ENCODE data around the gene SHC3. TPM values are rescaled to one million over a fixed set of nuclear protein-coding genes. Genes with fewer than 3 reads are reported as not detected.

Gene SHC3
- total and polyA plus RNA-seq, 2 donors (not counting 3 experiments of a cell fraction or from before 2014, with no cell fraction given) = 1.0 to 2.0 TPM

DNA sequence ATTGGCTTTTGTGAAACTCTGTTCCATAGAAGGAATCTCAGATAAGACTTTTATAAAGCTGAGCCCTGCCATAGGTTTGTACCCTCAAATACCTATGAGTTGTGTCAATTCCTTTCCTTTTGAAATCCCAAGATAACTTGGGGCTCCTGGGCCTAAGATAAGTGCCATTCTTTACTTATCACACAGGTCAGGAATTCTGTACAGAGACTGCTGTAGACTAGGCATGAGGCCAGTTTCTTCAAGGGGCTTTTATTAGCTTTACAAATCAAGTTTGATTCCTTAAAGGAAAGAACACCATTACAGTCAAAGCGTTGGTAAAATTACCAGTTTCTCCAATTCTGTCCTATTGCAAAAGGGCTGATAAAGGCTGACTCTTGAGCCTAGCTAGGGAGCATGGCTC is 39.2 kb downstream of the SHC3 start:
- Histone ChIP-seq H3K9me1 (replicated peaks; ENCODE audit: control insufficient read depth, extremely low read depth, insufficient read depth, low read length) (no peaks in the 10 kb centered on the region), H3K27me3 (ENCODE audit: control insufficient read depth in 2 of 2, insufficient read depth in 2 of 2, low read length in 2 of 2) (no peaks in the 10 kb centered on the region), H3K79me2 (ENCODE audit: control insufficient read depth, insufficient read depth, low read length) (no peaks in the 10 kb centered on the region), H2AFZ (ENCODE audit: low read depth, low read length) (no peak overlapping the region), H3K4me3 (replicated peaks in 1 of 3; ENCODE audit: insufficient read depth in 1 of 3, low read depth in 1 of 3, low read length in 3 of 3) (no peak overlapping the region), H3K4me2 (ENCODE audit: insufficient read depth, low read length) (no peak overlapping the region), H3K27ac (ENCODE audit: insufficient read depth, low read depth, low read length) (peak overlapping the region; percentile 78), H3K9me3 (replicated peaks; ENCODE audit: control insufficient read depth, insufficient read depth, low read length) (no peaks in the 10 kb centered on the region), H3K4me1 (ENCODE audit: control insufficient read depth, extremely low read depth, insufficient read depth, low read length) (peaks cover 21% of the 10 kb centered on the region), H3K9ac (replicated peaks; ENCODE audit: extremely low read depth, insufficient read depth, low read length) (no peak overlapping the region), H3K36me3 (ENCODE audit: control insufficient read depth in 2 of 2, extremely low read depth in 1 of 2, insufficient read depth in 2 of 2, low read length in 2 of 2) (no peaks in the 10 kb centered on the region), H4K20me1 (replicated peaks; ENCODE audit: control insufficient read depth, extremely low read depth, insufficient read depth, low read length) (no peaks in the 10 kb centered on the region)
- dilution Hi-C loops (cut with MboI; ENCODE audit: extremely low pct_ligation_motif_present, low sequenced_read_pairs) = no loop called here
- CTCF ChIA-PET = interaction anchor here (0.7 to 3.3 kb wide), 4 partner anchors 14 to 139 kb away, joined by 3 to 17 read pairs (median 3); no protein-coding TSS in a partner anchor
- FAIRE-seq (no peak), DNase-seq (ENCODE audit: low read depth, low spot score) (peak; percentile 50)
- BruUV-seq (replicated peaks) = no TSS peak
- intact Hi-C loops (cut with micrococcal nuclease) = no loop called here
- TF ChIP-seq GATA2 (IDR thresholded peaks at IDR 0.05; ENCODE audit: insufficient read depth, insufficient read length, low read depth, low read length) = peak; percentile 68
- no peak for TF ChIP-seq MYC (IDR thresholded peaks at IDR 0.05; ENCODE audit: low read depth, low read length)
- POLR2A ChIA-PET = no interaction called here

DNA sequence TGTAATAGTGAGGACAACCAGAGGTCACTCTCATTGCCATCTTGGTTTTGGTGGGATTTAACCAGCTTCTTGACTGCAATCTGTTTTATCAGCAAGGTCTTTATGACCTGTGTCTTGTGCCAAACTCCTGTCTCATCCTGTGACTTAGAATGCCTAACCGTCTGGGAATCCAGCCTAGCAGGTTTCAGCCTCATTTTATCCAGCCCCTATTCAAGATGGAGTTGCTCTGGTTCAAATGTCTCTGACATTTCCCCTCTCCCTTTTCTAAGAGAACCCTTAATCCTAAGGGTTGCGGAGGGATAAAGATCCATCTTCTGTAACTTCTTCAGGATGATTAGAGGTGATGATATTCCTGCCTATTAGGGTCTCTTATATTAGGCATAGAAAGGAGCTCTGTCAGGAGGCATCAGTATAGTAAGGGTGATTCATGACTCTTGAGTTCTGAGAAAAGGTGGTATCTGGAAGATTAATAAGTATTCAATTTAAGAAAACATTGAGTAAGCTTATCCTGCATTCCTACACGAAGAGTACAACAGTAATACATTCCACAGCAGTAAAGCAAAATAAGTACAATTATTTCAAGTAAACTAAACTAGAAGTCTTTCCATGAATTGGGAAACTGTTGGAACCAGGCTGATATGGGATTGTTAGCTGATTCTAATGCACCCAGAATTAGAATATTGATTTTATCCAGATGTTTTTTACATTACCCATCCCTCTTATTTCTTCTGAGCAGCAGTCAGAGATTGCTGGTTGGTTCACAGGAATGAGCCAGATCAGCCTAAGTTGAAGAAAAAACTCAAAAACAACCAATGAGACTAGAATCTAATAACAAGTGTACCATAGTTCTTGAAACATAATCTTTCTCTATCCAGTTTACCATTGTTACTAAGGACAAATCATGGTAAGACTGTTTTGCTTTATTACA is 39.9 kb downstream of the SHC3 start:
- no peak overlapping the region for H3K9ac ChIP-seq (replicated peaks; ENCODE audit: extremely low read depth, insufficient read depth, low read length)

More for the DNA sequence above, 39.9 kb downstream of the SHC3 start:
- no TSS peak for BruUV-seq (replicated peaks)
- Histone ChIP-seq H3K9me3 (replicated peaks; ENCODE audit: control insufficient read depth, insufficient read depth, low read length) (no peaks in the 10 kb centered on the region), H2AFZ (ENCODE audit: low read depth, low read length) (no peak overlapping the region), H3K27me3 (ENCODE audit: control insufficient read depth in 2 of 2, insufficient read depth in 2 of 2, low read length in 2 of 2) (no peaks in the 10 kb centered on the region), H3K4me3 (replicated peaks in 1 of 3; ENCODE audit: insufficient read depth in 1 of 3, low read depth in 1 of 3, low read length in 3 of 3) (no peak overlapping the region), H4K20me1 (replicated peaks; ENCODE audit: control insufficient read depth, extremely low read depth, insufficient read depth, low read length) (no peaks in the 10 kb centered on the region), H3K27ac (ENCODE audit: insufficient read depth, low read depth, low read length) (peak overlapping the region; percentile 78), H3K79me2 (ENCODE audit: control insufficient read depth, insufficient read depth, low read length) (no peaks in the 10 kb centered on the region), H3K4me2 (ENCODE audit: insufficient read depth, low read length) (no peak overlapping the region), H3K9me1 (replicated peaks; ENCODE audit: control insufficient read depth, extremely low read depth, insufficient read depth, low read length) (no peaks in the 10 kb centered on the region), H3K36me3 (ENCODE audit: control insufficient read depth in 2 of 2, extremely low read depth in 1 of 2, insufficient read depth in 2 of 2, low read length in 2 of 2) (no peaks in the 10 kb centered on the region), H3K4me1 (ENCODE audit: control insufficient read depth, extremely low read depth, insufficient read depth, low read length) (peaks cover 21% of the 10 kb centered on the region)
- intact Hi-C loops (cut with micrococcal nuclease) = no loop called here
- POLR2A ChIA-PET = interaction anchor here (1.4 kb wide), 1 partner anchor 15 kb away, joined by 7 read pairs; no protein-coding TSS in a partner anchor
- peak; percentile 29 for TF ChIP-seq FOS (IDR thresholded peaks at IDR 0.05; ENCODE audit: borderline replicate concordance, insufficient read depth, low read length)
- TF ChIP-seq POLR2AphosphoS5 (IDR thresholded peaks at IDR 0.05; ENCODE audit: insufficient read depth, low read depth, low read length) = no peak
- FAIRE-seq (no peak), DNase-seq (ENCODE audit: low read depth, low spot score) (peak; percentile 33)
- dilution Hi-C loops (cut with MboI; ENCODE audit: extremely low pct_ligation_motif_present, low sequenced_read_pairs) = no loop called here
- CTCF ChIA-PET = interaction anchor here (0.7 to 3.3 kb wide), 5 partner anchors 15 to 140 kb away, joined by 3 to 17 read pairs (median 3); no protein-coding TSS in a partner anchor
